ENCODE measurements around the gene IL31.

GRCh38 chr12:122126342-122126635, 47.7 kb downstream of the IL31 start:
- TF ChIP-seq YY1 (IDR thresholded peaks at IDR 0.05; ENCODE audit: insufficient read depth, insufficient read length) (no peak), ZNF274 (IDR thresholded peaks at IDR 0.05; ENCODE audit: low read depth, low read length) (no peak)

Measured in NT2/D1 (cell line).